ENCODE data around the gene SLIT3.

The SLIT3 gene

GRCh38 chr5:168798065-168799023 lies 502.6 kb downstream of the SLIT3 start:
- H3K4me3 ChIP-seq (ENCODE audit: low read length in 2 of 2), result no peak overlapping the region
- no peak overlapping the region for H3K27ac ChIP-seq (ENCODE audit: low read depth in 2 of 2, low read length in 2 of 2)
- H3K27me3 ChIP-seq (ENCODE audit: control insufficient read depth in 2 of 2, insufficient read depth in 2 of 2, low read length in 2 of 2), result no peaks in the 10 kb centered on the region
- no peaks in the 10 kb centered on the region for H3K9me3 ChIP-seq (ENCODE audit: control insufficient read depth in 2 of 2, low read length in 2 of 2)
- H3K4me1 ChIP-seq (ENCODE audit: control insufficient read depth in 2 of 2, insufficient read depth in 2 of 2, low read length in 2 of 2), result no peaks in the 10 kb centered on the region
- no peak overlapping the region for H3K9ac ChIP-seq (ENCODE audit: low read depth in 1 of 2, low read length in 2 of 2)
- H3K36me3 ChIP-seq (ENCODE audit: control insufficient read depth in 2 of 2, insufficient read depth in 2 of 2, low read length in 2 of 2), result no peaks in the 10 kb centered on the region

- no peak overlapping the region for H3K9ac ChIP-seq (ENCODE audit: low read depth in 1 of 2, low read length in 2 of 2)
- H3K27ac ChIP-seq (ENCODE audit: low read depth in 2 of 2, low read length in 2 of 2), result no peak overlapping the region
- no peaks in the 10 kb centered on the region for H3K27me3 ChIP-seq (ENCODE audit: control insufficient read depth in 2 of 2, insufficient read depth in 2 of 2, low read length in 2 of 2)
- H3K9me3 ChIP-seq (ENCODE audit: control insufficient read depth in 2 of 2, low read length in 2 of 2), result no peaks in the 10 kb centered on the region
- H3K4me3 ChIP-seq (ENCODE audit: low read length in 2 of 2), result no peak overlapping the region
- H3K4me1 ChIP-seq (ENCODE audit: control insufficient read depth in 2 of 2, insufficient read depth in 2 of 2, low read length in 2 of 2), result no peaks in the 10 kb centered on the region
- no peaks in the 10 kb centered on the region for H3K36me3 ChIP-seq (ENCODE audit: control insufficient read depth in 2 of 2, insufficient read depth in 2 of 2, low read length in 2 of 2)
Measured at GRCh38 chr5:168796593-168797580, 504.1 kb downstream of the SLIT3 start.

- Histone ChIP-seq H3K4me3 (ENCODE audit: low read length in 2 of 2) (no peak overlapping the region), H3K27ac (ENCODE audit: low read depth in 2 of 2, low read length in 2 of 2) (no peak overlapping the region), H3K9ac (ENCODE audit: low read depth in 1 of 2, low read length in 2 of 2) (no peak overlapping the region), H3K27me3 (ENCODE audit: control insufficient read depth in 2 of 2, insufficient read depth in 2 of 2, low read length in 2 of 2) (no peaks in the 10 kb centered on the region), H3K9me3 (ENCODE audit: control insufficient read depth in 2 of 2, low read length in 2 of 2) (no peaks in the 10 kb centered on the region), H3K4me1 (ENCODE audit: control insufficient read depth in 2 of 2, insufficient read depth in 2 of 2, low read length in 2 of 2) (no peaks in the 10 kb centered on the region), H3K36me3 (ENCODE audit: control insufficient read depth in 2 of 2, insufficient read depth in 2 of 2, low read length in 2 of 2) (no peaks in the 10 kb centered on the region)
Measured at GRCh38 chr5:168796000-168796399, 504.9 kb downstream of the SLIT3 start.

GRCh38 chr5:168793841-168794837 lies 506.8 kb downstream of the SLIT3 start:
- Histone ChIP-seq H3K36me3 (ENCODE audit: control insufficient read depth in 2 of 2, insufficient read depth in 2 of 2, low read length in 2 of 2) (no peaks in the 10 kb centered on the region), H3K9me3 (ENCODE audit: control insufficient read depth in 2 of 2, low read length in 2 of 2) (no peaks in the 10 kb centered on the region), H3K4me3 (ENCODE audit: low read length in 2 of 2) (no peak overlapping the region), H3K27ac (ENCODE audit: low read depth in 2 of 2, low read length in 2 of 2) (no peak overlapping the region), H3K9ac (ENCODE audit: low read depth in 1 of 2, low read length in 2 of 2) (no peak overlapping the region), H3K27me3 (ENCODE audit: control insufficient read depth in 2 of 2, insufficient read depth in 2 of 2, low read length in 2 of 2) (no peaks in the 10 kb centered on the region), H3K4me1 (ENCODE audit: control insufficient read depth in 2 of 2, insufficient read depth in 2 of 2, low read length in 2 of 2) (no peaks in the 10 kb centered on the region)

GRCh38 chr5:168792678-168793077 lies 508.3 kb downstream of the SLIT3 start:
- H3K27ac ChIP-seq (ENCODE audit: low read depth in 2 of 2, low read length in 2 of 2), result no peak overlapping the region
- H3K36me3 ChIP-seq (ENCODE audit: control insufficient read depth in 2 of 2, insufficient read depth in 2 of 2, low read length in 2 of 2), result no peaks in the 10 kb centered on the region
- no peak overlapping the region for H3K4me3 ChIP-seq (ENCODE audit: low read length in 2 of 2)
- H3K9ac ChIP-seq (ENCODE audit: low read depth in 1 of 2, low read length in 2 of 2), result no peak overlapping the region
- H3K4me1 ChIP-seq (ENCODE audit: control insufficient read depth in 2 of 2, insufficient read depth in 2 of 2, low read length in 2 of 2), result no peaks in the 10 kb centered on the region
- H3K9me3 ChIP-seq (ENCODE audit: control insufficient read depth in 2 of 2, low read length in 2 of 2), result no peaks in the 10 kb centered on the region
- no peaks in the 10 kb centered on the region for H3K27me3 ChIP-seq (ENCODE audit: control insufficient read depth in 2 of 2, insufficient read depth in 2 of 2, low read length in 2 of 2)

- Histone ChIP-seq H3K36me3 (ENCODE audit: control insufficient read depth in 2 of 2, insufficient read depth in 2 of 2, low read length in 2 of 2) (no peaks in the 10 kb centered on the region), H3K4me3 (ENCODE audit: low read length in 2 of 2) (no peak overlapping the region), H3K27me3 (ENCODE audit: control insufficient read depth in 2 of 2, insufficient read depth in 2 of 2, low read length in 2 of 2) (no peaks in the 10 kb centered on the region), H3K27ac (ENCODE audit: low read depth in 2 of 2, low read length in 2 of 2) (no peak overlapping the region), H3K9me3 (ENCODE audit: control insufficient read depth in 2 of 2, low read length in 2 of 2) (no peaks in the 10 kb centered on the region), H3K4me1 (ENCODE audit: control insufficient read depth in 2 of 2, insufficient read depth in 2 of 2, low read length in 2 of 2) (no peaks in the 10 kb centered on the region), H3K9ac (ENCODE audit: low read depth in 1 of 2, low read length in 2 of 2) (no peak overlapping the region)
Measured at GRCh38 chr5:168790671-168791250, 510.2 kb downstream of the SLIT3 start.

- Histone ChIP-seq H3K27me3 (ENCODE audit: control insufficient read depth in 2 of 2, insufficient read depth in 2 of 2, low read length in 2 of 2) (no peaks in the 10 kb centered on the region), H3K4me1 (ENCODE audit: control insufficient read depth in 2 of 2, insufficient read depth in 2 of 2, low read length in 2 of 2) (no peaks in the 10 kb centered on the region), H3K9ac (ENCODE audit: low read depth in 1 of 2, low read length in 2 of 2) (no peak overlapping the region), H3K27ac (ENCODE audit: low read depth in 2 of 2, low read length in 2 of 2) (no peak overlapping the region), H3K4me3 (ENCODE audit: low read length in 2 of 2) (no peak overlapping the region), H3K9me3 (ENCODE audit: control insufficient read depth in 2 of 2, low read length in 2 of 2) (no peaks in the 10 kb centered on the region), H3K36me3 (ENCODE audit: control insufficient read depth in 2 of 2, insufficient read depth in 2 of 2, low read length in 2 of 2) (no peaks in the 10 kb centered on the region)
Measured at GRCh38 chr5:168790002-168790635, 510.8 kb downstream of the SLIT3 start.

- no peaks in the 10 kb centered on the region for H3K4me1 ChIP-seq (ENCODE audit: control insufficient read depth in 2 of 2, insufficient read depth in 2 of 2, low read length in 2 of 2)
- H3K36me3 ChIP-seq (ENCODE audit: control insufficient read depth in 2 of 2, insufficient read depth in 2 of 2, low read length in 2 of 2), result no peaks in the 10 kb centered on the region
- H3K9ac ChIP-seq (ENCODE audit: low read depth in 1 of 2, low read length in 2 of 2), result no peak overlapping the region
- no peak overlapping the region for H3K4me3 ChIP-seq (ENCODE audit: low read length in 2 of 2)
- H3K27me3 ChIP-seq (ENCODE audit: control insufficient read depth in 2 of 2, insufficient read depth in 2 of 2, low read length in 2 of 2), result no peaks in the 10 kb centered on the region
- H3K27ac ChIP-seq (ENCODE audit: low read depth in 2 of 2, low read length in 2 of 2), result no peak overlapping the region
- no peaks in the 10 kb centered on the region for H3K9me3 ChIP-seq (ENCODE audit: control insufficient read depth in 2 of 2, low read length in 2 of 2)
Measured at GRCh38 chr5:168788786-168789185, 512.2 kb downstream of the SLIT3 start.

GRCh38 chr5:168788107-168788506 lies 512.8 kb downstream of the SLIT3 start:
- no peak overlapping the region for H3K27ac ChIP-seq (ENCODE audit: low read depth in 2 of 2, low read length in 2 of 2)
- H3K27me3 ChIP-seq (ENCODE audit: control insufficient read depth in 2 of 2, insufficient read depth in 2 of 2, low read length in 2 of 2), result no peaks in the 10 kb centered on the region
- no peak overlapping the region for H3K4me3 ChIP-seq (ENCODE audit: low read length in 2 of 2)
- H3K4me1 ChIP-seq (ENCODE audit: control insufficient read depth in 2 of 2, insufficient read depth in 2 of 2, low read length in 2 of 2), result no peaks in the 10 kb centered on the region
- no peak overlapping the region for H3K9ac ChIP-seq (ENCODE audit: low read depth in 1 of 2, low read length in 2 of 2)
- H3K36me3 ChIP-seq (ENCODE audit: control insufficient read depth in 2 of 2, insufficient read depth in 2 of 2, low read length in 2 of 2), result no peaks in the 10 kb centered on the region
- no peaks in the 10 kb centered on the region for H3K9me3 ChIP-seq (ENCODE audit: control insufficient read depth in 2 of 2, low read length in 2 of 2)
